ENCODE measurements around the gene MFN1.

Gene MFN1

DNA sequence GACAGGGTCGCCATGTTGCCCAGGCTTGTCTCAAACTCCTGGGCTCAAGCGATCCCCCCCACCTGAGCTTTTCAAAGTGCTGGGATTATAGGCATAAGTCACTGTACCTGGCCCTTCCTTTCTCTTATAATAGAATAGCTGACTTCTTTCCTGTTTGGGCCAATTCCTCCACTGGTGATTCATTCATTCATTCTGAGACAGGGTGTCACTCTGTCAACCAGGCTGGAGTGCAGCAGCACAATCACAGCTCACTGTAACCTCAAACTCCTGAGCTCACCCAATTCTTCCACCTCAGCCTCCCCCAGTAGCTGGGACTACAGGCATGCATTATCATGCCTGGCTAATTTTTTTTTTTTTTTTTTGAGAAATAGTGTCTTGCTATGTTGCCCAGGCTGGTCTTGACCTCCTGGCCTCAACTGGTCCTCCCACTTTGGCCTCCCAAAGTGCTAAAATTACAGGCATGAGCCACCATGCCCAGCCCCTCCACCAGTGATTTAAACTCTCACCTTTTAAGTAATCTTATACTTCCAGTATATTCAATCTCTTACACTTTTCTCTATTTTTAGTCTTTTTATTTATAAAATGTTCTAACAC, 82.9 kb downstream of the MFN1 start:
- no peak for DNase-seq (ENCODE audit: low read depth in 2 of 2)

DNA sequence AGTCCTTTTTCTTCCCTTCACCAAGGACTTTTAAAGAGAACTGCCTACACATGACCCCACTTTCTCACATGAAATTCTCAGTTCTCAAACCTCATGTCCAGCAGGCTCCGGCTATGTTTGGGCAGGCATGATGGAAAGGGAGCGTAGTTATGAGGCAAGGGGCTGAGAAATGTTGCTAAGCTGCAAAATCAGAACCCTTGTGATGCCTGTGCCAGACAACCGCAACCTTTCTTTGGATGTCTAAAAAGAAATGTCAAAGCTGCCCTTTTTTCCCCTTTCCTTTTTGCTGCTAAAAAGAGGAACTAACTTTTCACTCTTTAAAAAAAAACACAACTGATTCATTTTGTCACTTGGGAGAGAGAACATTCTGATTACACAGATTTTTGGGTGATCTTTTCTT, 84.5 kb downstream of the MFN1 start:
- no peak for DNase-seq (ENCODE audit: low read depth in 2 of 2)

DNA sequence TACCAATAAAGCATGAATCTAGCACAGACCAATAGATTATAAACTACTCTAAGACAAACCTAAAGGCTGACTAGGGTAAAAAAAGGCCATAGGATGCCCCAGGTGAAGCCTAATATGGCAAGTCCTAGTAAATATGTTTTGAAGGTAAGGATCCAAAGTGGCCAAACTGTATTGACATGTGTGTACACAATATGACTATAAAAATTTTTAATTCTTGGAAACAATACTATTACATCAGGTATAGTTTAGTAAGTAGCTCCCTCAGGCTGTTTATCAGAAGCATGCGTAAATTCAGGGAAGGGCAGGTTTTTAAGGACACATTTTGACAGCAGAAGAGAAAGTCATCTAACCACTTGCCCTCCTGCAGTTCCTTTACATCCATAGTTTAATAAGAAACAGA, 84.9 kb downstream of the MFN1 start:
- DNase-seq (ENCODE audit: low read depth in 2 of 2), result no peak

DNA sequence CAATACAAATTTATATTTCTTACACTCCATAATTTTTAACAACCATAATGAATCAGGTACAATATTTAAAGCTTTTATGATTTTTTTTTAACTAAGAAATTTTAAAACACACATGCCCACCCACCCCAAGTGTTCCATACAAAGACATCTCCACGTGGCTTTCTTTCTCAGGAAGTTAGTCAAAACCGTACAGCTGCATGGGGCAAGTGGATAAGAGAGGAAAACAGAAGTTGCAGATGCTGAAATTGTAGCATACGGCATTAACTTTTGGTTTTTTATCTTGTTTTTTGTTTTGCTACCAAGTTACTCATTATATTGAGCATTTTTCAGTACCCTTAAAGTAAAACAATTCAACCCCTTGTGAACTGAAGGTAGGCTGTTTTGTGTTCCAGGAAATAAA, 89.0 kb downstream of the MFN1 start:
- DNase-seq (ENCODE audit: low read depth in 2 of 2), result no peak

DNA sequence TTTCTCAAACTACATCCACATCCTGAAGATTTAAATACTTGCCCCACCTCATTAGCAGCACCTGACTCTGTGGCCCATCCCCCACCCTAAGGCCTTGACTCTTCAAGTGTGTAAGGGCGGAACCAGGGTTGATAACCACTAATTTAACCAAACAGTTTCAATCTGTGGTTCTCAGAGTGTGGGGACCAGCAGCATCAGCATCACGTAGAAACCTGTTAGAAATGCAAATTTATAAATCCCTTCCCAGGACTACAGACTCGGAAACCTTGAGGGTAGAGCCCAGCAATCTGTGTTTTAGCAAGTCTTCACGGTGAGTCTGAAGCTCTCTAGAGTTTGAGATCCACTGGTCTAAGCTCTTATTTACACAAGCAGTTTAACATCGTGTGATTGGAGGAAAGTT, 91.3 kb downstream of the MFN1 start:
- DNase-seq (ENCODE audit: low read depth in 2 of 2), result no peak

Data from stimulated activated CD8-positive, alpha-beta memory T cell treated with anti-CD3 and anti-CD28 coated beads, Interleukin-2, amount 100 ng/mL, for 48 hours (primary cell).